Tibial nerve (tissue), 3 donors: Measurements from ENCODE around the gene XKR3.

ENCODE experiments used
- POLR2A ChIP-seq, 2 donors: fragments of 450-650 bp; IDR thresholded peaks; one replicate each; pipeline ENCODE4 v1.6.1; 2017; ENCODE audit warnings: antibody characterized with exemption in 2 of 2, mild to moderate bottlenecking in 2 of 2, moderate library complexity in 2 of 2
- TF ChIP-seq, protein P1 (sequence below), 5 experiments: fragments of 200-600 bp in 3 of 5; fragments of 450-650 bp in 2 of 5; sonication (generic) in 3 of 5; IDR thresholded peaks; one replicate each; pipeline ENCODE4 v1.5.1; 2016 to 2019; ENCODE audit warnings: antibody characterized with exemption in 5 of 5, mild to moderate bottlenecking in 3 of 5, moderate library complexity in 2 of 5

DNA sequence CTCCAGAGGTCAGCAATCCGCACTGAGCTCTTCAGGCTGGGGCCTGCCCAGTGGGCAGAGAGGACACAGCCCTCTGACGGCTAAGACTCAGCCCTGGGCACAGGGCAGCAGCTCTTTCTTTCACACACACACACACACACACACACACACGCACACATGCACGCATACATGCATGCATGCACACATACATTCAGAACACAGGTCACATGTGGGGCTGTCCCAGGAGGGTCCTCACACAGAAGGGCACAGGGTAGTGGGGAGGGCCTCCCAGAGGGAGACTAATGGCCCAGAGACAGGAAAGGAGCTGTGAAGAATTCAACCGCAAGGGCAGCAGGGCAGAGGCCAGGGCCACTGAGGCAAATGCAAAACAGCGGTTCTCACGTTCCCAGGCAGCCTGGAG lies 20.3 kb upstream of the XKR3 start:
- TF ChIP-seq, protein P1, sequence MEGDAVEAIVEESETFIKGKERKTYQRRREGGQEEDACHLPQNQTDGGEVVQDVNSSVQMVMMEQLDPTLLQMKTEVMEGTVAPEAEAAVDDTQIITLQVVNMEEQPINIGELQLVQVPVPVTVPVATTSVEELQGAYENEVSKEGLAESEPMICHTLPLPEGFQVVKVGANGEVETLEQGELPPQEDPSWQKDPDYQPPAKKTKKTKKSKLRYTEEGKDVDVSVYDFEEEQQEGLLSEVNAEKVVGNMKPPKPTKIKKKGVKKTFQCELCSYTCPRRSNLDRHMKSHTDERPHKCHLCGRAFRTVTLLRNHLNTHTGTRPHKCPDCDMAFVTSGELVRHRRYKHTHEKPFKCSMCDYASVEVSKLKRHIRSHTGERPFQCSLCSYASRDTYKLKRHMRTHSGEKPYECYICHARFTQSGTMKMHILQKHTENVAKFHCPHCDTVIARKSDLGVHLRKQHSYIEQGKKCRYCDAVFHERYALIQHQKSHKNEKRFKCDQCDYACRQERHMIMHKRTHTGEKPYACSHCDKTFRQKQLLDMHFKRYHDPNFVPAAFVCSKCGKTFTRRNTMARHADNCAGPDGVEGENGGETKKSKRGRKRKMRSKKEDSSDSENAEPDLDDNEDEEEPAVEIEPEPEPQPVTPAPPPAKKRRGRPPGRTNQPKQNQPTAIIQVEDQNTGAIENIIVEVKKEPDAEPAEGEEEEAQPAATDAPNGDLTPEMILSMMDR (IDR thresholded peaks at IDR 0.05) = no peak
- no peak for TF ChIP-seq POLR2A (IDR thresholded peaks at IDR 0.05)
